ENCODE results near the gene HSDL2. TPM values are rescaled to one million over a fixed set of nuclear protein-coding genes. Genes with fewer than 3 reads are reported as not detected.

The HSDL2 gene
- total RNA-seq, 4 donors from 2014 or later, result 54.0 to 106 (median 59.9) TPM

DNA sequence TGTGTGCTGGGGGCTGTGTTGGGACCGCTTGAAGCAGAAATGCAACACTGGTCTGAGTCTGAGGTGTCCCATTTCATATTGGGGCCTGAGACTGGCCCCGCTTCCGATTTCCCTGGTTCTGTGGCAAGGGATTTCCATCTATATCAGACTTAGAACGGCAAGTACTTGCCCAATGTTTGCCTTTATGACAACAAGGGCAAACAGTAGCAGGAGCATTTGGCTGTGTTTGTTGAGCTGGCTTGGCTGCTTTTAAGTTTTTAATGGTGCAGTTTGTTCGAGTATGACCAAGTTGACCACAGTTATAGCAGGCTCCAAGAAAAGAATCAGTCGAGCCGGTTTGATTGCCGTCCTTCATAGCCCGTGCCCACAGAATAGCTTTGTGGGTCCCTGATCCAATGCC, 17.0 kb downstream of the HSDL2 start:
- TF ChIP-seq, protein P1, sequence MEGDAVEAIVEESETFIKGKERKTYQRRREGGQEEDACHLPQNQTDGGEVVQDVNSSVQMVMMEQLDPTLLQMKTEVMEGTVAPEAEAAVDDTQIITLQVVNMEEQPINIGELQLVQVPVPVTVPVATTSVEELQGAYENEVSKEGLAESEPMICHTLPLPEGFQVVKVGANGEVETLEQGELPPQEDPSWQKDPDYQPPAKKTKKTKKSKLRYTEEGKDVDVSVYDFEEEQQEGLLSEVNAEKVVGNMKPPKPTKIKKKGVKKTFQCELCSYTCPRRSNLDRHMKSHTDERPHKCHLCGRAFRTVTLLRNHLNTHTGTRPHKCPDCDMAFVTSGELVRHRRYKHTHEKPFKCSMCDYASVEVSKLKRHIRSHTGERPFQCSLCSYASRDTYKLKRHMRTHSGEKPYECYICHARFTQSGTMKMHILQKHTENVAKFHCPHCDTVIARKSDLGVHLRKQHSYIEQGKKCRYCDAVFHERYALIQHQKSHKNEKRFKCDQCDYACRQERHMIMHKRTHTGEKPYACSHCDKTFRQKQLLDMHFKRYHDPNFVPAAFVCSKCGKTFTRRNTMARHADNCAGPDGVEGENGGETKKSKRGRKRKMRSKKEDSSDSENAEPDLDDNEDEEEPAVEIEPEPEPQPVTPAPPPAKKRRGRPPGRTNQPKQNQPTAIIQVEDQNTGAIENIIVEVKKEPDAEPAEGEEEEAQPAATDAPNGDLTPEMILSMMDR (IDR thresholded peaks at IDR 0.05), result no peak
- ATAC-seq (ENCODE audit: low FRiP score), result no peak
- DNase-seq (ENCODE audit: low spot score), result no peak

DNA sequence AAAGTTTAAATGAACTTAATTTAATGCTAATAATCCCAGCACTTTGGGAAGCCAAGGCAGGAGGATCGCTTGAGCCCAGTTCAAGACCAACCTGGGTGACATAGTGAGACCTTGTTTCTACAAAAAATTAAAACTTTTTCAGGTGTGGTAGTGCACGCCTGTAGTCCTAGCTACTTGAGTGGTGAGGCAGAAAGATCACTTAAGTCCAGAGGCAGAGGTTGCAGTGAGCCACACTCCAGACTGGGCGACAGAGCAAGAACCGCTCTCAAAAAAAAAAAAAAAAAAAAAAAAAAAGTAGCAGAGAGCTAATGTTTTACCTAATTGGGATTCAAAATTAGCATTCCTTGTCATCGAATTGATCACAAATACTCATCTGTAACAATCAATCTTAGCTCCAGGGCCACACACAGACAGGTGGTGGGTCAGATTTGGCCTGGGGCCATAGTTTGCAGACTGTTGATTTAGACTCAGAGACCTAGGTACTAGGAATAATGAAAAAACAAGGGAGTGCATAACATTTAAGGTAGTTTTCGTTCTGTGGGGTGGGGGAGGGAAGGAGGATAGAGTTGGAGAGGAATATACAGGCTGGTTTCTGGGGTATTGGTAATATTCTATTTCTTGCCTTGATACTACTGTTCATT, 21.4 kb downstream of the HSDL2 start:
- DNase-seq (ENCODE audit: low spot score), result no peak
- ATAC-seq (ENCODE audit: low FRiP score), result no peak
- TF ChIP-seq, protein P1 (IDR thresholded peaks at IDR 0.05), result no peak

DNA sequence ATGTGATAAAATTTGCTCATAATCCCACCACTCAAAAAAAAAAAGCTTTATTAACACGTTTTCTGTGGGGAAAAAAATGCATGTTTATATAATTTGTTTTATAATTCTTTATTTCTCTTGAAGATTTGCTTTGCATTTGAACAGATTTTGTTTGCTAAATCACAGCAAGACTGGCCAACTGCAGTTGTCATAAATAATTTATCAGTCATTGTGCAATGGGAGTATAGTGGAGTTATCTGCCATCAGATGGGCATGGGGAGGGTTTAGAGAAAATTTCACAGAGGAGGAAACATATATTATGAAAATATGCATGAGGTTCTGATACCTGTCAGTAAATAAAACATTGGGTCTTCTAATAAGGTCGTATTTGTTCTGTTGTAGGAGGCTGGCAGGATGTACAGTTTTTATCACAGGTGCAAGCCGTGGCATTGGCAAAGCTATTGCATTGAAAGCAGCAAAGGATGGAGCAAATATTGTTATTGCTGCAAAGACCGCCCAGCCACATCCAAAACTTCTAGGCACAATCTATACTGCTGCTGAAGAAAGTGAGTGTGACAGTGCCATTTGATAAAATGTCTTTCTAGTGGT, 23.8 kb downstream of the HSDL2 start:
- TF ChIP-seq, protein P1 (IDR thresholded peaks at IDR 0.05), result no peak
- DNase-seq (ENCODE audit: low spot score), result no peak
- no peak for ATAC-seq (ENCODE audit: low FRiP score)

DNA sequence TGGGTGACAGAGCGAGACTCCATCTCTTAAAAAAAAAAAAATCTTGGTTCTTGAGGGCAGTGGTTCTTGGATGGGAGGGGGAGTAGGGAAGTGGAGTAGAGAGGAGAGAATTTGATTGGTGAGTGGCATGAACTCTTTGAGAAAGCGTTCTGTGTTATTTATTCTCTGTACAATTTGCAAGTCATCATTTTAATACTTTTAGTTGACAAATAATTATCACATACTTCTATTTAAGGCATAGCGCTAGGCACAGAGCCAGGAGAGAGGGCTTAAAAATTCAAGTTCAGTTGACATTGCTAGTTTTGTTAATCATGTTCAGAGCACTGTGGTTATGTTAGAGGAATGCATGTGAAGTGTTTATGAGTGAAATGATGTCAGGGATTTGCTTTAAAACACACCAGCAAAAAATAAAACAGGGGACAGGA, 24.6 kb downstream of the HSDL2 start:
- TF ChIP-seq, protein P1 (IDR thresholded peaks at IDR 0.05), result no peak
- DNase-seq (ENCODE audit: low spot score), result no peak
- no peak for ATAC-seq (ENCODE audit: low FRiP score)

DNA sequence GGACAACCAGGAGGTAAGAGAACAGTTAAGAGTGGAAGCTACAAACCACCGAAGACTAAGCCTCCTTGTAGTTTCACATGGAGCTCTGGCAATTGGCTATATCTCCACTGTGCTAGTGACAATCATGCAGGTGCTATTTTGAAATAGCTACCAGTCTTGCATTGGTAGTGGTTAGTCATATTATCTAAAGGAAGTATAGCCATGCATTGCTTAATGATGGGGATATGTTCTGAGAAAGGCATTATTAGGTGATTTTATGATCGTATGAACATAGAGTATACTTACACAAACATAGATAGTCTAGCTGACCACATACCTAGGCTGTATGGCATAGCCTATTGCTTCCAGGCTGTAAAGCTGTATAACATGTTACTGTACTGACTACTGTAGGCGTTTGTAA, 28.4 kb downstream of the HSDL2 start:
- TF ChIP-seq, protein P1 (IDR thresholded peaks at IDR 0.05), result no peak
- DNase-seq (ENCODE audit: low spot score) (no peak), ATAC-seq (ENCODE audit: low FRiP score) (no peak)

DNA sequence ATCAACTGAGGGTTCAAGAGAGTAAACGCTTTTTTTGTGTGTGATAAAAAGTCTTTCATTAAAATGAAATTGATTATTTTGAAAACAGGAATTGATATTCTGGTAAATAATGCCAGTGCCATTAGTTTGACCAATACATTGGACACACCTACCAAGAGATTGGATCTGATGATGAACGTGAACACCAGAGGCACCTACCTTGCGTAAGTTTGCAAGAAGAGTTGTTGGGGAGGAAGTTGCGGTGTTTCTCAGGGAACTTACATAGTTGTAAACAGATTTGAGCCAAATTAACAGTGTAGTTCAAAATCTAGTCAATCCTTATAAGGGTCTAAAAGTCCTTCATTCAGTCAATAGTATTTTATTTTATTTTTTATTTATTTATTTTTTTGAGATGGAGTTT, 28.9 kb downstream of the HSDL2 start:
- DNase-seq (ENCODE audit: low spot score) (no peak), ATAC-seq (ENCODE audit: low FRiP score) (no peak)
- TF ChIP-seq, protein P1 (IDR thresholded peaks at IDR 0.05), result no peak

DNA sequence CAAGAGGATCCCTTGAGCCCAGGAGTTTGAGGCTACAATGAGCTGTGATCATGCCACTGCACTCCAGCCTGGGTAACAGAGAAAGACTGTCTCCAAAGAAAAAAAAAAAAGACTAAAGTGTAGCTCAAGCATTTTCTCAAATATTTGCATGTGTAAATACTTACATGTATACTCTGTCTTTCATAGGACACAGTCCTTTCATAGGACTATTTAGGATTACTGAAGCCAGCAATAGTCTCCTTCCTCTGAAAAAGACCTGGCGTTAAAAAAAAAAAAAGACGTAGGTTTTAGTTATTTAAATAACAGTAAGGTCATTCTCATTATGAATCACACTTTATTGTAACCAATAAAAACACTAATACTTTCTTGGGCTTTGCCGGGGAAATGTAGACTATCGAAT, 29.9 kb downstream of the HSDL2 start:
- DNase-seq (ENCODE audit: low spot score) (no peak), ATAC-seq (ENCODE audit: low FRiP score) (no peak)
- TF ChIP-seq, protein P1 (IDR thresholded peaks at IDR 0.05), result no peak
